NCI-H1436 (cell line): Measurements from ENCODE around the gene INPP5A.

Experiments
- DNase-seq: peaks from one replicate; lab custom pipeline; 2025; lab: John Stamatoyannopoulos, UW

INPP5A gene

DNA sequence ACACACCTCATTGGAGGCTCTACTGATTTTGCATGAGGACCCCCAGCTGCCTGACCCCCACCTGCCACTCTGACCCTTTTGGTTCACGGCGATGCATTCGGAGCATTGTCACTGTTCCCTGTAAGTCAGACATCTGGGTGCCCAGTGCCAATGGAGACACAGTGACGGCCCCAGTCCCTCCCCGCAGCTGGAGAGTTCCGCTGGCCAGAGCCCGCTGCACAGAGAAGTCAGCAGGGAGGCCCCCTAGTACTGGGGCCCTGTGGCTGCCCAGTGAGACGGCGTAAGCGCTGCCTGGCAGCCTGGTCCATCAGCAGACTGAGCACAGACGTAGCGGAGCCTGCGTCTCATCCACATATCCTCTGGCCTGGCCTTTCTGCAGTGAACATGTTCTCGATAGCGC, 170.9 kb downstream of the INPP5A start:
- no peak for DNase-seq

DNA sequence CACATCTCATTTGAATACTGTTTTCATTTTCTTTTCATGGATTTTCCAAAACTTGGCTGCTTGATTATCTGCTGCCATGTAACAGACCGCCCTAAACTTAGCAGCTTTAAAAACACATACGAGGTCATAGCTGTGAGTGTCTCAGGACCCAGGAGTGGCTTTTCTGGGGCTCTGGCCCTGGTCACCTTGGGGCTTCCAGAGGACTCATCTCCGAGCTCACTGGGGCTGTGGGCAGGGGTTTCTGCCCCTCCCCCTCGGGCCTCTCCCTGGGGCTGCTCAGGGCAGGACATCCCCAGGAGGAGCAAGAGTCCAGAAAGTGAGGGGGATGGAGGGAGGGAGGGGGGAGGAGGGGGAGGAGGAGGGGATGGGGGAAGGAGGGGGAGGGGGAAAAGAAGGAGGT, 171.3 kb downstream of the INPP5A start:
- DNase-seq: no peak

DNA sequence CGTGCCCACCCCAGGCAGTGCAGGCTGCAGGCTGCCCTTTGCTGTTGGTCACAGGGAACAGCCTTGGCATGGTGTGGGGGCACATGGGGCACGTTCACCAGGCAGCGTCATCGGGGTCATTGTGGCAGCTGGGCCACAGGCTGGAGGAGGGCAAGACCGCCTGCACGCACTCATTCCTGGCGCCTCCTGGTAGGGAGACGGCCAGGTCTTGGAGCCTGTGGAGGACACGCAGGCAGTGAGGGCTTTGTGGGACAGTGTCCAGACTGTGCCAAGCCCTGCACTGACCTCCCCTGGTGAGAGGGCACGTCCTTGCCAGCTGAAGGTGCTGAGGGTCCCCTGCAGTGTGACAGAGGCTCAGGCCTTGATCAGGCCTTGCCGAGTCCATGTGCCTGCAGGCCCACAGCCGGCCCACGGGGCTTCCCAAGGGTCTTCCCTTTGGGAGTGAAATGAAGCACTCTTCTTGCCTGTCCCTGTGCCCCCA, 171.9 kb downstream of the INPP5A start:
- DNase-seq: no peak

DNA sequence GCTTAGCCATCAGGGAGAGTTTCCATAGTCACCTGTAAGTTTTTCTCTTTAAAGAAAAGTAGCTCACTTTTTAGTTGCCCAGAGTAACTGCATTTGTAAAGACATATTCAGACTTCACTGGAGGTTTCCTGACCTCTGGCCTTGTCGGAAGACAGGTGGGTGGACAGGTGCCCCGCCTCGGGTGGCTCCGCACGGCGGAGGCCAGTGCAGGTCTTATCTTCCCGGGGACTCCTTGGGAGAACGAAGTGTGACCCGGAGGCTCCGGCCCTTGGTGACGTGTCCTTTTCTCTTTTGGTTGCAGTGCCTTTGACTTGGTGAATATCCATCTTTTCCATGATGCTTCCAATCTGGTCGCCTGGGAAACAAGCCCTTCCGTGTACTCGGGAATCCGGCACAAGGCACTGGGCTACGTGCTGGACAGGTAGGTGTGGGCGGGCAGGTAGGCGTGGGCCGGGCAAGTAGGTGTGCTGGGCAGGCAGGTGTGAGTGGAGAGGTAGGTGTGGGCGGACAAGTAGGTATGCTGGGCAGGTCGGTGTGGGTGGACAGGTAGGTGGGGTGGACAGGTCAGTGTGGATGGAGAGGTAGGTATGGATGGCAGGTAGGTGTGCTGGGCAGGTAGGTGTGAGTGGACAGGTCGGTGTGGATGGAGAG, 172.6 kb downstream of the INPP5A start:
- no peak for DNase-seq

DNA sequence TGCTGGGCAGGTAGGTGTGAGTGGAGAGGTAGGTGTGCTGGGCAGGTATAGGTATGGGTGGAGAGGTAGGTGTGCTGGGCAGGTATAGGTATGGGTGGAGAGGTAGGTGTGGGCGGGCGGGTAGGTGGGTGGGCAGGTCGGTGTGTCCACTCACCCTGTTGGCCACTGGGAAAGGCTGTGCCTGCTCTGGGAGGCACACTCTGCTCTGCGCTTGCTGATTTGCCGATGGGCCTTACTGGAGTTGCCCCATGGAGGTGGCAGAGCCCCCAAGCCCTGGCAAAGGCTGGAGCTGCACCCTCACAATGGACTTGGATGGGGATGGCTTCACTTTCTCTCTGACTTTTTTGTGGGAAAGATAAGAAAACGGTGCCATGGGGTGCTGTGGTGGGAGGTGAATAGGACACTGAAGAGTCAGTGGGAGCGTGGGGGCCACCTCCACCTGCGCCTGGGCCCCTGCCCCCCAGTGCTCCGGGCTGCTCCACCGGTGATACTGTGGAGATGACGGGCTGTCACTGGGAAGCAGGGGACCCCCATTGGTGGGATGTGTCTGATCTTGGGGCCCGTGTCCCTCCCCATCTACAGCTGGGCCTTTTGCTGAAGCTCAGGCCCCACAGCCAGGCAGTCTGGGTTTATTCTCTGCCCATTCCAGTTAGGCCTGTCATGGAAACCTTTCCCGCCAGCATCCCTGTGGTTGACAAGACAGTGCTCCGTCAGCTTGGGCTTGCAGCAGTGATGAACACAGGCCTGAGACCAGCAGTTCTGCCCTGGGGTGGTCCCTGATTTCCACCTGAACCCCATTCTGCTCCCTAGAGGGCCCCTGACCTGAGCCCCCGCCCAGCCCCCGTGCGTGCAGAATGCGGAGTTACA, 173.4 kb downstream of the INPP5A start:
- no peak for DNase-seq

DNA sequence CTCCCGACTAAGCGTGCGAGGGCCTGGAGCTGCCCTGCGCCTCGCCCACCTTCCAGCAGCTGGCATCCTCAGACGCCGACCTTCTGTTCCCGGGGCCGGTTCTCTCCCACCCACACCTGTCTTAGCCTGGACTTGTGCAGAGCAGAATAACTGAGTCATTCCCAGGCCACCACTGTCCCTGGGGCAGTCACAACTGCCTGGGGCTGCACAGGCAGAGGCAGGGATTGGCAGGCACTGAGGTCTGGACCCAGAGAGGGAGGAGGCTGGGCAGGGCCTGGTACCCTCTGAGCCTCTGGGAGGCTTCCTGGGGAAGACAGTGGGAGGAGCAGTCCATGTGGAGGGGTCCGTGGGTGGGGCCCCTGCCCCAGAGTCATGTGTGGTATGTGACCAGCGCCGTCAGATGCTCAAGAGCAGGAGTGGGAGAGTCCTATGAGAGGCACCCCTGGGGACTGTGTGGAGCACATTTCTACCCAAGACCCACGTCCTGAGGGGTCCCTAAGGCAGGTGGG, 174.1 kb downstream of the INPP5A start:
- no peak for DNase-seq

DNA sequence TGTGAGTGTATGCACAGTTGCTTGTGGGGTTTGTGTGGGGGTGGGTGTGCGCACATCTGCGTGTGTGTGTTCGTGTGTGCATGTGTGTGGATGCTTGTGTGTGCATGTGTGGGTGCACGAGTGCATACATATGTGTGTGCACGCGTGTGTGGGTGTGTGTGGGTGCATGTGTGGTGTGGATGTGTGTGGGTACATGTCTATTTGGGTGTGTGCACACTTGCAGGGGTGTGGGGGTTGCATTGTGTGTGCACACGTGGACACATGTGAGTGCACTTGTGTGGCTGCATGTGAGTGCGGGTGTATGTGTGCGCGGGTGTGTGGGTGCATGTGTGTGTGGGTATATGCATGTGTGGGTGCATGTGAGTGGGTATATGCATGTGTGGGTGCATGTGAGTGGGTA, 174.7 kb downstream of the INPP5A start:
- DNase-seq: no peak

DNA sequence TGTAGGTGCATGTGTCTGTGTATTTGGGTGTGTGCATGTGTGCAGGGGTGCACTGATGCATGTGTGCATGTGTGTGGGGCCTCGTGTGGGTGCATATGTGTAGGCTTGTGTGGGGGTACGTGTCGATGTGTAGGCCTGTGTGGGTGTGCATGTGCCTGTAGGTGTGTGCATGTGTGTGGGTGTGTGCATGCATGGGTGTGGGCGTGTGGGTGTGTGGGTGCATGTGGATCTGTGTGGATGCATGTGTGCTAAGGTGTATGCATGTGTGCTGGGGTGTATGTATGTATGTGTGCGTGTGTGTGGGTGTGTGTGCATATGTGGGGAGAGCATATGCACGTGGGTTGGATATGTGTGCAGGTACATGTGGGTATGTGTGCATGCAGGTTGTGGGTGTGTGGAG, 175.2 kb downstream of the INPP5A start:
- DNase-seq: no peak

DNA sequence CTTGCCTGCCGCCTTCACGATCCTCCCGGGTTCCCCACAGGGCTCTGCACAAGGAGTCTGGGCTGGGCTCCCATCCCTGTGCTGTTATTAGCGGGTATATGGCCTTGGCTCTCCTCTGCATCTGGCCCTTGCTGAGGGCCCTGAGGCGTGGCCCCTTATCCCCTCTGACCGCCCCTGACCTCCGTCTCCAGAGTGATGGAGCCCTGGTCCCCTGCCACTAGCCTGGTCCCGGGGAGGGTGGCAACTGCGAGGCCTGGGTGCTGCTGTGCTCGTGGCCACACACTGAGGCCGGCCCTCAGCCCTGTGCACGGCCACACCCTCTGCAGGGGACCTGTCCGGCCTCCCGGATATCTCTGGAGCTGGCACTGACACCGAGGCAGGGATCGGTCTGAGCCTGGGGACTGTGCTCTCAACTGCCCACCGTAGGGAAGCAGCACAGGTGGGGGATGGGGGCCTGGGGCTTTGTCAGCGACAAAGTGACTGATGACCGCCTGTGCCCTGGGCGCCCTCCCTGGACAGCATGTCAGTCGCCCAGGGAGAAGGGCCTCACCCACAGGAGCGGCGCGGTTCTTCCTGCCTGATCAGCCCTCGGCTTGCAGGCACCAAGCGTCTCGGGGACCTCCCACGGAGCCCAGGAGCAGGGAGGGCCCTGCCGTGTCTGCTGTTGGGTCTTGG, 176.0 kb downstream of the INPP5A start:
- no peak for DNase-seq

DNA sequence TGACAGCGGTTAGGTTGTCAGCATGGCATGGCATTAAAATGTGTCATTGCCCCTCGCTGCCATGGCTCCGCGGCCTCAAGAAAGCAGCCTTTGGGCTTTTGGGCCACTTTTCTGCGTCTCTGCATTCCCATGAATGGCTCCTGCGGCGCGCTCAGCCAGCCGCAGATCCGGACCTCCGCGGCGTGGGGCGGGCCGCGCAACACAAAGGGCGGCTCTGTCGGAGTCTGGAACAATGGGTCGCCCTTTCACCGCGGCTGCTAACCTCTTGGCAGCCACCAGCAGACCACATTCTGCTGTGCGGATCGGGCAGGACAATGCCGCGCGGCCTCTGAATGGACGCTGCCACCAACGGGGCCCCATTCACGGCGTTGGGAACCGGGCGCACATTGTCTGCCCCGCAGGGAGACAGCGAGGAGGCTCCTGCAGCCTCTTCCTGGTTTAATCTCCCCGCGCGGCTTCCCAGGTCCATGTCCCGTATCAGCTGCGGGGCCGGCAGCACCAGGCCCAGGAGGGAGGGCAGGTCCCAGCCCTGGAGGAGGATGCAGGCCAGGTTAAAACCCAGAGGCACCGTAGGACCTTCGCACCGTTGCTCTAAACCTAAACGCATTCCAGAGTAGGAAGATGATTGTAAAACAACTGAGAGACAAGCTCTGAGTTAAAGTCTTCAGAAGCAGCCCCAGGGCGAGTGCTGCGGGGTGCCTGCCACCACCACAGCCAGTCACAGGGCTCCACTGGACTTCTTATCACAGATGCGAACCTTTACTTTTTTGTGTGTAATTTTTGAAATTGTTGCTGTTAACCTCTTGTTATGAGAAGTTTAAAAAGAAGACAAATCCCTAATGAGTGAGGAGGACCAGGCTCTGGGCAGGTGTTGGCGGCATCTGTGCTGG, 176.8 kb downstream of the INPP5A start:
- DNase-seq: no peak

DNA sequence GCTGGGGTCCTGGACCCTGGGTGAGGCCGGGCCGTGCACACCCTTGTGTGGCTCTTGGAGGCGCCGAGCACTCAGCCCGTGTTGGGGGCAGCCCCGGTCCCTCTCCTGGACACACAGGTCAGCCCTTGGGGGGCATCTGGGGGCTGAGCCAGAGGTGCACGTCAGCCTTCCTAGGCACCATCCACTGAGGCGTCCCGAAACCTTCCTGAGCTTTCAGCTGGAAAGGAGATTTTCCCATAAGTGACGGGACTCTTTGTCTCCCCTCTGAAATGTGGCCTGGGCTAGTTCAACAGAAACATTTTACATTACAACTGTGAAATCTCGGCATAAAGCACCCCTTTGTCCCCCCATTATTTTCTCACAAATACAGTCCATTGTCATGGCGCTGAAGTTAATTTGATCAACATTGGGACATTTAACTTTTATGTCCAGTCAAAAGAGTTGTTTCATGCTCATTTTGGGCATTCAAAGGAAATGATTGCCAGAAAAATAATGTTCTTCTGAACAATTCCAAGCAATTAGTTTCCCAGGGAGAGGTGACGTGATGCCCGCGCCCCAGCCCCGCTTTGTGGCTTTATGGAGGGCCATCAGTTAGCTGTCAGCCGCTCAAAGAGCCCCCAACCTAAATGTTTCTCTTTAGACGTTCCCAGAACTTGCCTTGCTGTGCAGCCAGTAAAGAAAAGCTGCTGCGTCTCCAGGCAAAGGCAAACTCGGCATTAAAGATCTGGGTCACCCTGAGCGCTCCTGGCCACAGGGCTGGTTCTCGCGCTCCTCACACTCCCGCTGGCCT, 177.6 kb downstream of the INPP5A start:
- no peak for DNase-seq

DNA sequence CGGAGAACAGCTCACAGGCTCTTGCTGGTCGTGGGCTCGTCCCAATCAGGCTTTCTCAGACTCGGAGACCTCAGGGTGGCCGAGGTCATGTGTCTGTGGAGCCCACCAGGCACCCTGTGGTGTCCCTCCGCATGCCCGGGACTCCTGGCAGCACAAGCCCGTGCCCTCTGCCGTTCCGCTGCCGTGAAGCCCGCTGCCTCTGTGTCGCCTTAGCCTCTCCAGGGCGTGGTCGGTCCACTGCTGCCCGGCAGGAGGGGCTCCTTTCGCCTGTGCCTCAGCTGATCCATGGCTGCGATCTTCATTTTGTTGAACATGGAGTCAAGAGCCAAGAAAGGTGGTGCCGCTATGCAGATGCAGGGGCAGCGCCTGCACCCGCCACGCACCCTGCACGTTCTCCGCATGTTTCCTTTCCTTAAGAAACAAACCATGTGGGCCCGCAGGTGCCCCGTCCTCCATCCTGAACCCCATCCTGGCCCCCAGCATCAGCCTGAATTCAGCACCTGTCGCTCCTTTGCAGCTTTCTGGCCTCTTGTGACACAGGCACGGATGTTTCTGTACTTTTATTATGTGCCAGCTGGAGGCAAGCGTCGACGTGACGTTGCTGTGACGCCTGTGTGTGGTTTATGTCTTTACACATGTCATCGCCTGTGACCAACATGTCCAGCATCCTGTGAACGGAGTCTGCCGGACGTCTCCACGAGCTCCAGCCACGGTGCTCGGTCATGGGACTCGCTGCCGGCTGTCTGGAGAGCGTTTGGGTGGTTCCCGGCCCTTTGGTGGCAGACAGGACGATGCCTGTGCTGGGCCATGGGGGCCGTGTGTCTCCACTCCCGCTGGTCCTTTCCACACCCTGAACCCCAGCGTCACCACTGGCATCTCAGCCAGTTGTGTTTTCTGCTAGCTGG, 178.4 kb downstream of the INPP5A start:
- no peak for DNase-seq

DNA sequence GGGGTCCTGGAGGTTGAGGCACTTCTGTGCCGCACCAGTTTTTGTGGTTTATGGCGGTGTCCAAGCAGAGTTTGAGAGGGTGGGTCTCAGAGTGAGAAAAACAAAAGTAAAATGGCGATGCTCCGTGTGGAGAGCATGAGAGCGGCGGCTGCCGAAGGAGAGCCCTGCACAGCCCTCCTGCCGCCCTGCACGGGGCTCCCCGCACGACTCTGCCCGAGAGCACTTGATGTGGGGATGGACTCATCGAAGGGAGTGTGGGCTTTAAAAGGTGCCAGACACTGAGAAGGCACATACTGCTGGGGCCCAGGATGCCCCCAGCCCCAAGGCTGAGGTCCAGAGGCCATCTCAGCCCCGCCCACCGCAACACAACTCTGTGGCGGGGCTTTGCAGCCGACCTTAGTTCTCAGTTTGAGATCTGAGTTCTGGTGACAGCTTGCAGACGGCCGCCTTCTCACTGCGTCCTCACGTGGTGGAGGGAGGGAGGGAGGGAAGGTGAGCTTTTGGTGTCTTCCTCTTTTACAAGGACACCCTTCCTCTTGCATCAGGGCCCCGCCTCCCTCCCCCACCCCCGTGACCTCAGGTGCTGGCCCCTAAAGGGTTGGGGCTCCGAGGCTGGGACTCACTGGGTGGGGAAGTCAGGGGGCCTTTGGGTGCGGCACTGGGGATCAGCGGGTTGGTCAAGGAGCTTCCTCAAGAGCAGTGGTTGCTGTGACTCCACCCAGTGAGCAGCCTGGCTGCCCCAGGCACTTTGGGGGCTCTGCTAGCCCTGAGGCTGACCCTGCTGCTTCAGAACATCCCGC, 179.3 kb downstream of the INPP5A start:
- no peak for DNase-seq

DNA sequence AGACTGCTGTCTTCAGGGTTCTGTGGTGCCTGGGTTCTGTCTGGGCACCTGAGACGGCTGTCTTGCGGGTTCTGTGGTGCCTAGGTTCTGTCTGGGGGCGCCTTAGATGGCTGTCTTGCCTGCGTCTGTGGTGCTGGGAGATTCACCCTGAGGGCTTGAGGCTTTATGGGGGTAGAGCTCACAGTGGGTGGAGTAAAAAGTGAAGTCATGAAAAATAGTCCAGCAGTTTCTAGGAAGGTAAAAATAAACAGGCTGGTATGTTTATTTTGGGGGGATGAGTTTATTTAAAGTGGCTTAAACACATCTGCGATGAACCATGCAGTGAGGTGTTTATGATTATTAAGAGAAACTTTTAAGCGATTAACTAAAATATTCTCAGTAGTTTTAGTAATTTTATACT, 184.1 kb downstream of the INPP5A start:
- DNase-seq: no peak

DNA sequence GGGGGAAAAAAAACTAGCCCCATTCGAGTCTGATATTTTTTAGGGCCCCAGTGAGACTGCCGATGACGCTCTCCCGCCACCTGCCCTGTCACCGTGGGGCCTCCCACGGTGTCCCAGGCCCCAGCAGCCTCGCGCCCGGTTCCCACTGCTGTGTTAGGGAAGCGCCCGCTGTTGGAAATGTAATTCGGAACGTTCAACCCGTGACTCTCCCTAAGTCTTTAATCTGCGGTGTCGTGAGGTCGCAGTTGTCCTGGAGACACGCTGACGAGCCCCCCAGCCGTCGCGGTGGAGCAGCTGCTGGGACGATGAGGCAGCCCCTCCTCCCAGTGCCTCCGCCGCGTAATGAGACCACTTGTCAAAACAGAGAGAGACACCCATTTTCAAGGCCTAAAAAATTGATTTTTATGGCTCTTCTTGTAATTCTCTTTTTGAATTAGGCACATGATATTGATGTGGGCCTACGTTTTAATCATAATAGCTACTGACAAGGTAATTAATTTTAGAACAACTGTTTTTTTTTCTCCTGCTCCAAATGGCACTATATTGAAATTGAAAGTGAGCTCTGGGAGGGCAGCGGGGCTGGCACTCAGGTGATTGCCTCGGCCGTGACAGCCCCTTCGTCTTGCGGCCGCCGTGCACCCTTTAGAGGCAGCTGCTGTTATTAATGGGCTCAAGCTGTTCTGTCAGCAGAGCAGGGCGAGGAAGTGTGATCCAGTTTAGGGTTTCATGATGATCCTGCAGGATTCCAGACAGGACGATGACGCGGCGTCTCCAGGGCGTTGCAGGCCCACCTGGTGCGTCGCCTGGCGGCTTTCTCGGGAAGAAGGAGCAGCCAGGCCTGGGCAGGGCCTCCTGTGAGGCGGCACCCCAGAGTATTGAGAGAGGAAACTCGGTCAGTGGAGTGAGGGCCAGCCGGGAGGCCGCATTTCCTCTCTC, 185.1 kb downstream of the INPP5A start:
- no peak for DNase-seq

DNA sequence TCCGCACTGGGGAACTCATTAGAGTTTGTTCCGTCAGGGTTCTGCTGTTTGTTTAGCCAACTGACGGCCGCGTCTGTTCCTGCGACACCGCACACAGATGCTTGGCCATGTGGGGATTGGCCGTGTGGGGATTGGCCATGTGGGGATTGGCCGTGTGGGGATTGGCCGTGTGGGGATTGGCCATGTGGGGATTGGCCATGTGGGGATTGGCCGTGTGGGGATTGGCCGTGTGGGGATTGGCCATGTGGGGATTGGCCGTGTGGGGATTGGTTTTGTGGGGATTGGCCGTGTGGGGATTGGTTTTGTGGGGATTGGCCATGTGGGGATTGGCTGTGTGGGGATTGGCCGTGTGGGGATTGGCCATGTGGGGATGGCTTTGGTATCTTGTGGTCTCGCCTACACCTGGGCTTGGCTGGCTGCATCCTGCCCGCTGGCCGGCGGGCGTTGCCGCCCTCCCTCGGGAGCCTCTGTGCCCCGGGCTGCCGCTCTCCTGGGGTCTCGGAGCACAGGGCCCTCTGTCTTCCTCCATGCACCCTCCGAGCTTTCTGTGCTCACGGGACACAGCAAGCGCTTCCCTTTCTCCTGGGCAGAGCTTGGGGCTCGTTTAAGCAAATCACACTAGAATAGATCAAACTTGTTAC, 185.9 kb downstream of the INPP5A start:
- no peak for DNase-seq

DNA sequence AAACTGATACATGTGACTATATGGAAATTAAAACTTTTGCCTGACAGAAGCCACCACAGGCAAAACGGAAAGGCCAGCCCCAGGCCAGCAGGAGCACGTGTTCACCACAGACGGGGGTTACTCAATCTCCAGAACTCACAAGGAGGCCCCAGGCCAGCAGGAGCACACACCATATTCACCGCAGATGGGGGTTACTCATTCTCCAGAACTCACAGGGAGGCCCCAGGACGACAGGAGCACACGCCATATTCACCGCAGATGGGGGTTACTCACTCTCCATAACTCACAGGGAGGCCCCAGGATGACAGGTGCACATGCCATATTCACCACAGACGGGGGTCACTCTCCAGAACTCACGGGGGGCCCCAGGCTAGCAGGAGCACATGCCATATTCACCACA, 186.9 kb downstream of the INPP5A start:
- no peak for DNase-seq
